Prostate gland (tissue), 2 donors: ENCODE results near the gene C10orf88. TPM values are rescaled to one million over a fixed set of nuclear protein-coding genes. Genes with fewer than 3 reads are reported as not detected.

Experiments
- DNase-seq: peaks from one replicate; pipeline ENCODE4 v3.0.0-alpha.2; 2019; ENCODE audit warnings: low spot score
- H3K27ac ChIP-seq, 2 donors: fragments of 200-600 bp; sonication (generic); 2 replicates each; pipeline ENCODE4 v1.5.1; 2017 to 2019
- H3K27me3 ChIP-seq: fragments of 200-600 bp; sonication (generic); replicated peaks from 2 replicates; pipeline ENCODE4 v1.5.1; 2019; ENCODE audit not compliant: insufficient read depth
- H3K36me3 ChIP-seq, 2 donors: fragments of 200-600 bp; sonication (generic); 1 replicate in 1 of 2; 2 replicates in 1 of 2; pipeline versions ENCODE4 v1.5.1 to v1.8.1; 2017 to 2019
- H3K4me1 ChIP-seq: fragments of 200-600 bp; sonication (generic); replicated peaks from 2 replicates; pipeline ENCODE4 v1.5.1; 2019
- H3K4me3 ChIP-seq, 2 donors: fragments of 200-600 bp; sonication (generic); 2 replicates each; pipeline ENCODE4 v1.5.1; 2017 to 2019
- H3K9me3 ChIP-seq: fragments of 200-600 bp; sonication (generic); 2 replicates; pipeline ENCODE4 v1.5.1; 2017
- POLR2A ChIP-seq: fragments of 450-650 bp; IDR thresholded peaks from one replicate; pipeline ENCODE4 v1.6.1; 2016; ENCODE audit warnings: antibody characterized with exemption, mild to moderate bottlenecking
- POLR2AphosphoS5 ChIP-seq: sonication (generic); formaldehyde crosslinking; IDR thresholded peaks from one replicate; pipeline ENCODE4 v1.6.1; 2017; ENCODE audit warnings: antibody characterized with exemption
- WGBS: methylation state at CpG from one replicate; pipeline ENCODE4 v1.1.5; 2018; 5-methylcytosine and 5-hydroxymethylcytosine counted together
- intact Hi-C: fragments of 100-400 bp; cut with DNase I; formaldehyde crosslinking; loops from one replicate; pipeline ENCODE4 v1.14.2; 2022
- total RNA-seq, 2 donors: library from RNA; depleted of rRNA; stranded (reverse); fragments of >200 nt; gene quantifications; one replicate each; pipeline ENCODE4 v1.1.0, GENCODE V29; 2016
- TF ChIP-seq, protein P1 (sequence below), 4 experiments: fragments of 200-600 bp in 2 of 4; fragments of 450-650 bp in 2 of 4; sonication (generic) in 2 of 4; IDR thresholded peaks; 1 replicate in 3 of 4; 2 replicates in 1 of 4; pipeline ENCODE4 v1.5.1; 2016 to 2019; ENCODE audit warnings: antibody characterized with exemption in 4 of 4, mild to moderate bottlenecking in 2 of 4, moderate library complexity in 2 of 4

The C10orf88 gene
- total RNA-seq, 2 donors from 2014 or later: 6.6 to 15.2 TPM

DNA sequence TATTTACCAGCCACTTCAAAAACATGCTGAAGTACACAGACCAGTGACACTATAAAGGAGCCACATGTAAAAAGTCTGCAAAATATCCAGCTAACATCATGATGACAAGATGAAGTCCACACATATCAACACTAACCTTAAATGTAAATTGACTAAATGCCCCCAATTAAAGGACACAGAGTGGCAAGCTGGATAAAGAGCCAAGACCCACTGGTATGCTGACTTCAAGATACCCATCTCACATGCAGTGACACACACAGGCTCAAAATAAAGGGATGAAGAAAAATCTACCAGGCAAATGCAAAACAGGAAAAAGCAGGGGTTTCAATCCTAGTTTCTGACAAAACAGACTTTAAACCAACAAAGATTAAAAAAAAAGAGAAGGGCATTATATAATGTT is 12.9 kb upstream of the C10orf88 start:
- Histone ChIP-seq H3K4me3 (no peak overlapping the region), H3K27me3 (no peaks in the 10 kb centered on the region), H3K4me1 (no peaks in the 10 kb centered on the region), H3K27ac (no peak overlapping the region), H3K9me3 (no peaks in the 10 kb centered on the region), H3K36me3 (no peaks in the 10 kb centered on the region)
- no peak for DNase-seq
- TF ChIP-seq POLR2A (no peak), POLR2AphosphoS5 (no peak)
- TF ChIP-seq, protein P1, sequence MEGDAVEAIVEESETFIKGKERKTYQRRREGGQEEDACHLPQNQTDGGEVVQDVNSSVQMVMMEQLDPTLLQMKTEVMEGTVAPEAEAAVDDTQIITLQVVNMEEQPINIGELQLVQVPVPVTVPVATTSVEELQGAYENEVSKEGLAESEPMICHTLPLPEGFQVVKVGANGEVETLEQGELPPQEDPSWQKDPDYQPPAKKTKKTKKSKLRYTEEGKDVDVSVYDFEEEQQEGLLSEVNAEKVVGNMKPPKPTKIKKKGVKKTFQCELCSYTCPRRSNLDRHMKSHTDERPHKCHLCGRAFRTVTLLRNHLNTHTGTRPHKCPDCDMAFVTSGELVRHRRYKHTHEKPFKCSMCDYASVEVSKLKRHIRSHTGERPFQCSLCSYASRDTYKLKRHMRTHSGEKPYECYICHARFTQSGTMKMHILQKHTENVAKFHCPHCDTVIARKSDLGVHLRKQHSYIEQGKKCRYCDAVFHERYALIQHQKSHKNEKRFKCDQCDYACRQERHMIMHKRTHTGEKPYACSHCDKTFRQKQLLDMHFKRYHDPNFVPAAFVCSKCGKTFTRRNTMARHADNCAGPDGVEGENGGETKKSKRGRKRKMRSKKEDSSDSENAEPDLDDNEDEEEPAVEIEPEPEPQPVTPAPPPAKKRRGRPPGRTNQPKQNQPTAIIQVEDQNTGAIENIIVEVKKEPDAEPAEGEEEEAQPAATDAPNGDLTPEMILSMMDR (IDR thresholded peaks at IDR 0.05): no peak
- intact Hi-C loops: no loop called here

DNA sequence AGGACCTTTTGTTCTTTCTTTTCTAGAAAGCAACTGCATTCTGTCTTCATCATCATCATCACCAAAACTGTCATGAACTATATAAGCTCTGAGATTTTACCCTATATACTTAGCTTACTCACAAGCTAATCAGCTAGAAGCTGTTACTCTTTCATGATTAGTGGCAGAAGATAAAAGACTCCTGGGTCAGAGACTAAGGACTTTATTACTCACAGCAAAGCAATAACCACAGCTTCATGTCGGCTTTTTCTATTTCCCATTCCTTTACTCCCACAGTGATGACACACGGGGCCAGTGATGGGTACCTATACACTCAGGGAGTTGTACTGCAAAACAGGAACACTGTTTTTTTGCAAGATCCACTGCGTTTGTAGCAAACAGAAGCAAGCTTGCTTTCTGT is 8.4 kb upstream of the C10orf88 start:
- DNase-seq: no peak
- intact Hi-C loops: no loop called here
- Histone ChIP-seq H3K36me3 (no peaks in the 10 kb centered on the region), H3K4me1 (no peaks in the 10 kb centered on the region), H3K27ac (no peak overlapping the region), H3K9me3 (no peaks in the 10 kb centered on the region), H3K27me3 (no peaks in the 10 kb centered on the region), H3K4me3 (no peak overlapping the region)
- no peak for TF ChIP-seq POLR2AphosphoS5
- TF ChIP-seq, protein P1 (IDR thresholded peaks at IDR 0.05): no peak
- TF ChIP-seq POLR2A: no peak
- WGBS: 63% methylated on average over 3 of the region's 3 CpGs

DNA sequence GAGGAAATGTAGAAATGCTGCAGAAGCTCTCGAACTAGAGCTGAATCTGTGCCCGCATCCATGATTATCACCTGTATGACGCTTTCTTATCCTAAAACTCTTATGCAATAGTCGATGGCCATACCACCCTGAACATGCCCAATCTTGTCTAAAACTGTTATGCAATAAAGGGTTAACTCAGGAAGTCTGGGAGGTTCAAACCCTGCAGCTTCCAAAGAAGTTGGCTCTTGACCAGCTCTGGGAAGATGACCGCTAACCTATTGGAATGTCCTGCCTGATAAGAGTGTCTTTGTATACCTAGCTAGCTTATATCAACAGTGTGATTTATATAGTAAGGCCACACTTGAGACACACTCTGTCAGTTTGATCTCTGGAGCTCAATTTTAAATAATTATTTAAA is 3.4 kb upstream of the C10orf88 start:
- H3K27me3 ChIP-seq: no peaks in the 10 kb centered on the region
- H3K27ac ChIP-seq: no peak overlapping the region
- no peaks in the 10 kb centered on the region for H3K4me1 ChIP-seq
- H3K9me3 ChIP-seq: no peaks in the 10 kb centered on the region
- intact Hi-C loops: no loop called here
- no peak overlapping the region for H3K4me3 ChIP-seq
- no peak for DNase-seq
- WGBS: 78% methylated on average over 5 of the region's 5 CpGs
- H3K36me3 ChIP-seq: no peaks in the 10 kb centered on the region
- TF ChIP-seq POLR2AphosphoS5 (no peak), POLR2A (no peak)
- TF ChIP-seq, protein P1 (IDR thresholded peaks at IDR 0.05): no peak

DNA sequence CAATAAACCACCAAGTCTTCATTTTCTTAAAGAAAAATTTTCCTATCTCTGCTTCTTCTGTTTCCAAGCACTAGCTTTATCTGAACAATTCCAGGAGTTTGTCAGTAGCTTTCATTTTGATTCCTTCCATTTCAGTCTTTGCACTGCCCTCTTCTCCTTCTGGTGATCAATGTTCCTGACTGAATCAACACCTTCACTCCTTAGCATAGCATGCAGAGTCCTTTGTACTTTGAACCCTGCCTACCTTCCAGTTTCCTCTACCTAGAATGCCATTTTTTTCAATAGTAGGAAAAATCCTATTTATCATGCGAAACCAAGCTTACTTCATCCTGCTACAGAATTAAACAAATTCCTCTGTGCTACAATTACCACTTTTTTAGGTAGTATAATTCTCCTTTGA is 1.9 kb upstream of the C10orf88 start:
- no peak for DNase-seq
- TF ChIP-seq POLR2A (no peak), POLR2AphosphoS5 (no peak)
- TF ChIP-seq, protein P1 (IDR thresholded peaks at IDR 0.05): no peak
- intact Hi-C loops: loop anchor here (2.0 kb wide), 1 partner anchor 53 kb away; the partner anchor contains the start of genes ACADSB and IKZF5
- Histone ChIP-seq H3K27me3 (no peaks in the 10 kb centered on the region), H3K9me3 (no peaks in the 10 kb centered on the region), H3K4me1 (no peaks in the 10 kb centered on the region), H3K27ac (no peak overlapping the region), H3K4me3 (no peak overlapping the region), H3K36me3 (no peaks in the 10 kb centered on the region)
- WGBS: 100% methylated on average over 1 of the region's 1 CpG

DNA sequence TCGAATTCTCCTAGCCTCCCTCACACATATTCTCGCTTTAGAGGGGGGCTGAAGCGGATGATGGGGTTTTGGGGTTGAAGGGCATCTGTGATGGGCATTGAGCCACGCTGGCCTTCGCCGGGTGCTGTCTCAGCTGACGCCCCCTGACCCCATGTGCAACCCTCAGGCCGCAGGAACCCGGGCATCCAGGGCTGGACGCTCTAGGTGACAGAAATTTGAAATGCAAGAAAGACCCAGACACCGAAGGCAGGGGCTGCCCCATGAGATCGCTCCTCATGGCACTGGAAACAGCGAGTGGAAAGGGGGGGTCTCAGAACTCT is 664 bp upstream of the C10orf88 start:
- no peaks in the 10 kb centered on the region for H3K4me1 ChIP-seq
- no peak overlapping the region for H3K27ac ChIP-seq
- H3K9me3 ChIP-seq: no peaks in the 10 kb centered on the region
- intact Hi-C loops: loop anchor here (2.0 kb wide), 1 partner anchor 54 kb away; the partner anchor contains the start of genes ACADSB and IKZF5
- TF ChIP-seq POLR2AphosphoS5: no peak
- TF ChIP-seq POLR2A: no peak
- TF ChIP-seq, protein P1 (IDR thresholded peaks at IDR 0.05): no peak
- DNase-seq: no peak
- no peaks in the 10 kb centered on the region for H3K27me3 ChIP-seq
- 62% methylated on average over 13 of the region's 13 CpGs for WGBS
- no peaks in the 10 kb centered on the region for H3K36me3 ChIP-seq
- peak overlapping the region; percentile 65 to 79 for H3K4me3 ChIP-seq
